K562 (cell line): Measurements from ENCODE around the gene ITK.

ENCODE experiments used
- GABPA ChIP-seq: fragments of 200-800 bp; sonication (Bioruptor generic); conservative IDR thresholded peaks from 2 replicates; pipeline ENCODE4 v1.6.1; 2016; ENCODE audit warnings: low read depth, missing genetic modification characterization, missing compliant biosample characterization
- NCOA6 ChIP-seq: fragments of 450-650 bp; IDR thresholded peaks from 2 replicates; pipeline ENCODE4 v1.6.1; 2017; ENCODE audit warnings: mild to moderate bottlenecking
- ZBTB7A ChIP-seq: IDR thresholded peaks from 2 replicates; pipeline ENCODE4 v1.6.1; 2011; ENCODE audit warnings: low read depth, mild to moderate bottlenecking, low read length, moderate library complexity, borderline replicate concordance; ENCODE audit not compliant: control insufficient read depth
- TF ChIP-seq, protein P1 (sequence below), 3 experiments: IDR thresholded peaks in 2 of 3; conservative IDR thresholded peaks in 1 of 3; 2 replicates each; pipeline ENCODE4 v1.5.1; 2011 to 2012; ENCODE audit warnings: low read length in 3 of 3, mild to moderate bottlenecking in 3 of 3, control low read depth in 2 of 3, improper control_type of control experiment in 1 of 3, inconsistent platforms in 1 of 3, low read depth in 1 of 3, mixed read lengths in 1 of 3, moderate library complexity in 1 of 3; ENCODE audit not compliant: insufficient read depth in 2 of 3

GRCh38 chr5:157233515-157233914, 52.9 kb downstream of the ITK start:
- TF ChIP-seq, protein P1, sequence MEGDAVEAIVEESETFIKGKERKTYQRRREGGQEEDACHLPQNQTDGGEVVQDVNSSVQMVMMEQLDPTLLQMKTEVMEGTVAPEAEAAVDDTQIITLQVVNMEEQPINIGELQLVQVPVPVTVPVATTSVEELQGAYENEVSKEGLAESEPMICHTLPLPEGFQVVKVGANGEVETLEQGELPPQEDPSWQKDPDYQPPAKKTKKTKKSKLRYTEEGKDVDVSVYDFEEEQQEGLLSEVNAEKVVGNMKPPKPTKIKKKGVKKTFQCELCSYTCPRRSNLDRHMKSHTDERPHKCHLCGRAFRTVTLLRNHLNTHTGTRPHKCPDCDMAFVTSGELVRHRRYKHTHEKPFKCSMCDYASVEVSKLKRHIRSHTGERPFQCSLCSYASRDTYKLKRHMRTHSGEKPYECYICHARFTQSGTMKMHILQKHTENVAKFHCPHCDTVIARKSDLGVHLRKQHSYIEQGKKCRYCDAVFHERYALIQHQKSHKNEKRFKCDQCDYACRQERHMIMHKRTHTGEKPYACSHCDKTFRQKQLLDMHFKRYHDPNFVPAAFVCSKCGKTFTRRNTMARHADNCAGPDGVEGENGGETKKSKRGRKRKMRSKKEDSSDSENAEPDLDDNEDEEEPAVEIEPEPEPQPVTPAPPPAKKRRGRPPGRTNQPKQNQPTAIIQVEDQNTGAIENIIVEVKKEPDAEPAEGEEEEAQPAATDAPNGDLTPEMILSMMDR (IDR thresholded peaks at IDR 0.05 in 2 of 3, conservative IDR thresholded peaks at IDR 0.05 in 1 of 3; ENCODE audit: insufficient read depth in 2 of 3, low read depth in 1 of 3, low read length in 3 of 3), result no peak
- TF ChIP-seq GABPA (tag) (no peak), NCOA6 (no peak), ZBTB7A (no peak)
